ENCODE data around the gene UBE2S. TPM values are rescaled to one million over a fixed set of nuclear protein-coding genes. Genes with fewer than 3 reads are reported as not detected.

The UBE2S gene
- polyA plus RNA-seq, 1 experiment, result 28.9 TPM

GRCh38 chr19:55362174-55362989 is 45.2 kb downstream of the UBE2S start:
- peaks cover 5% of the 10 kb centered on the region; the same call in 1 of the 2 replicates for H3K9me3 ChIP-seq (ENCODE audit: control insufficient read depth, insufficient read depth, low read length)
- ChIA-PET CTCF (no interaction called here), POLR2A (interaction anchor here (1.2 to 2.2 kb wide), 2 partner anchors 21 to 25 kb away, joined by 3 to 7 read pairs; partner anchors contain the start of gene TMEM238)
- no peak for DNase-seq (ENCODE audit: low read depth, low spot score)
- no peak overlapping the region for H3K27ac ChIP-seq (ENCODE audit: low read depth, low read length)
- H3K27me3 ChIP-seq (ENCODE audit: control insufficient read depth, insufficient read depth, low read length), result peaks cover 3% of the 10 kb centered on the region
- H3K4me3 ChIP-seq (ENCODE audit: low read depth, low read length), result no peak overlapping the region
- TF ChIP-seq, protein P1, sequence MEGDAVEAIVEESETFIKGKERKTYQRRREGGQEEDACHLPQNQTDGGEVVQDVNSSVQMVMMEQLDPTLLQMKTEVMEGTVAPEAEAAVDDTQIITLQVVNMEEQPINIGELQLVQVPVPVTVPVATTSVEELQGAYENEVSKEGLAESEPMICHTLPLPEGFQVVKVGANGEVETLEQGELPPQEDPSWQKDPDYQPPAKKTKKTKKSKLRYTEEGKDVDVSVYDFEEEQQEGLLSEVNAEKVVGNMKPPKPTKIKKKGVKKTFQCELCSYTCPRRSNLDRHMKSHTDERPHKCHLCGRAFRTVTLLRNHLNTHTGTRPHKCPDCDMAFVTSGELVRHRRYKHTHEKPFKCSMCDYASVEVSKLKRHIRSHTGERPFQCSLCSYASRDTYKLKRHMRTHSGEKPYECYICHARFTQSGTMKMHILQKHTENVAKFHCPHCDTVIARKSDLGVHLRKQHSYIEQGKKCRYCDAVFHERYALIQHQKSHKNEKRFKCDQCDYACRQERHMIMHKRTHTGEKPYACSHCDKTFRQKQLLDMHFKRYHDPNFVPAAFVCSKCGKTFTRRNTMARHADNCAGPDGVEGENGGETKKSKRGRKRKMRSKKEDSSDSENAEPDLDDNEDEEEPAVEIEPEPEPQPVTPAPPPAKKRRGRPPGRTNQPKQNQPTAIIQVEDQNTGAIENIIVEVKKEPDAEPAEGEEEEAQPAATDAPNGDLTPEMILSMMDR (IDR thresholded peaks at IDR 0.05; ENCODE audit: low read depth, low read length), result no peak

- Histone ChIP-seq H3K9me3 (ENCODE audit: control insufficient read depth, insufficient read depth, low read length) (peaks cover 5% of the 10 kb centered on the region; the same call in 1 of the 2 replicates), H3K27me3 (ENCODE audit: control insufficient read depth, insufficient read depth, low read length) (peaks cover 5% of the 10 kb centered on the region), H3K4me3 (ENCODE audit: low read depth, low read length) (no peak overlapping the region), H3K27ac (ENCODE audit: low read depth, low read length) (no peak overlapping the region)
- POLR2A ChIA-PET, result interaction anchor here (1.0 to 1.3 kb wide), 3 partner anchors 21 to 32 kb away, joined by 3 to 7 read pairs (median 3); partner anchors contain the start of gene KMT5C
- CTCF ChIA-PET, result no interaction called here
- TF ChIP-seq, protein P1 (IDR thresholded peaks at IDR 0.05; ENCODE audit: low read depth, low read length), result no peak
- DNase-seq (ENCODE audit: low read depth, low spot score), result no peak
These were observed 46.7 kb downstream of the UBE2S start for GRCh38 chr19:55360902-55361301.

DNA sequence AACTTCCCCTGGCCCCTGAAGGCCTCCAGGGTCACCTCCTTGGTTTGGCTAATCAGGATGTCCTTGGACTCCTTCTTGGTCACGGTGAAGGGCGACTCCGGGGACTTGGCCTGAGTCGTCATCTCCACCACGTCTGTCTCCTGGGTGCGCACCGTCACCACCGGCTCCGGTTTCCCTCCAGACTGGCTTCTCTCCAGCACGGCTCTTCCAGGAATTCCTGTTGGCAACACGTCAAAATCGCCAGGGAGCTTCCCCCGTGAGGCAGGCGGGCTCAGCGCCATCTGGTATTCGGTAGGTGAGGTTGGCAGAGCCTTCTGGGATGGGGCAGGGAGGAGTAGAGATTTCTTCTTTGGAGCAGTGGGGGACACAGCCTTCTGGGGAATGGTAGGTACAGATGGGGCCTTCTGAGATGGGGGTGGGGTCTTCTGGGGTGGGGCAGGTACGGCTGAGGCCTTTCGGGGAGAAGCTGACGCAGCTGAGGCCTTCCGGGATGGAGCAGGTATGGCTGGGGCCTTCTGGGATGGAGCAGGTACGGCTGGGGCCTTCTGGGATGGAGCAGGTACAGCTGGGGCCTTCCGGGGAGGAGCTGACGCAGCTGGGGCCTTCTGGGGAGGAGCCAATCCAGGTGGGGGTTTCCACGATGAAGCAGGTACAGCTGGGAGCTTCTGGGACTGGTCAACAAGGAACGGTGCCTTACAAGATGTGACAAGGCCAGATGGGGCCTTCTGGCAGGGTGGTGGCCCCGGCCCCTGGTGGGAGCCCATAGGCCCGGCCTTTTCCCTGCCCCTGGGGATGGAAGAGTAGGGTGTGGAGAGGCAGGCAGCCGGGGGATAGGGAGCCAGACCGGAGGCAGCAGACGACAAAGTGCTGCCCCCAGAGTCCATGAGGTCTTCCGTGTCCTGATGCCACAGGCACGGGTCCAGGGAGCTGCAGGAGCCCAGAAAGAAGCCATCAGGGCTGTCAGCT is 48.4 kb downstream of the UBE2S start:
- POLR2A ChIA-PET, result interaction anchor here (1.0 kb wide), 1 partner anchor 20 kb away, joined by 5 read pairs; the partner anchor contains the start of gene KMT5C
- Histone ChIP-seq H3K9me3 (ENCODE audit: control insufficient read depth, insufficient read depth, low read length) (peaks cover 5% of the 10 kb centered on the region; the same call in 1 of the 2 replicates), H3K4me3 (ENCODE audit: low read depth, low read length) (no peak overlapping the region), H3K27me3 (ENCODE audit: control insufficient read depth, insufficient read depth, low read length) (peaks cover 8% of the 10 kb centered on the region), H3K27ac (ENCODE audit: low read depth, low read length) (no peak overlapping the region)
- TF ChIP-seq, protein P1 (IDR thresholded peaks at IDR 0.05; ENCODE audit: low read depth, low read length), result no peak
- CTCF ChIA-PET, result interaction anchor here (0.5 to 0.6 kb wide), 2 partner anchors 81 to 294 kb away, joined by 3 read pairs; no protein-coding TSS in a partner anchor
- DNase-seq (ENCODE audit: low read depth, low spot score), result no peak

GRCh38 chr19:55358493-55358892 is 49.1 kb downstream of the UBE2S start:
- CTCF ChIA-PET, result interaction anchor here (0.6 kb wide), 1 partner anchor 295 kb away, joined by 3 read pairs; no protein-coding TSS in a partner anchor
- Histone ChIP-seq H3K27me3 (ENCODE audit: control insufficient read depth, insufficient read depth, low read length) (peaks cover 12% of the 10 kb centered on the region), H3K27ac (ENCODE audit: low read depth, low read length) (no peak overlapping the region), H3K4me3 (ENCODE audit: low read depth, low read length) (no peak overlapping the region), H3K9me3 (ENCODE audit: control insufficient read depth, insufficient read depth, low read length) (peaks cover 5% of the 10 kb centered on the region; the same call in 1 of the 2 replicates)
- TF ChIP-seq, protein P1 (IDR thresholded peaks at IDR 0.05; ENCODE audit: low read depth, low read length), result no peak
- no peak for DNase-seq (ENCODE audit: low read depth, low spot score)
- POLR2A ChIA-PET, result no interaction called here
